Hepatic stellate cell (primary cell): ENCODE data around the gene DDA1.

Experiments used
- DNase-seq: peaks from one replicate; pipeline ENCODE4 v3.0.0; 2011; ENCODE audit warnings: low spot score

DDA1 gene

GRCh38 chr19:17312189-17313113, 3.1 kb downstream of the DDA1 start:
- DNase-seq: no peak

- DNase-seq: no peak
These were observed 4.7 kb downstream of the DDA1 start for GRCh38 chr19:17314007-17314593.

DNA sequence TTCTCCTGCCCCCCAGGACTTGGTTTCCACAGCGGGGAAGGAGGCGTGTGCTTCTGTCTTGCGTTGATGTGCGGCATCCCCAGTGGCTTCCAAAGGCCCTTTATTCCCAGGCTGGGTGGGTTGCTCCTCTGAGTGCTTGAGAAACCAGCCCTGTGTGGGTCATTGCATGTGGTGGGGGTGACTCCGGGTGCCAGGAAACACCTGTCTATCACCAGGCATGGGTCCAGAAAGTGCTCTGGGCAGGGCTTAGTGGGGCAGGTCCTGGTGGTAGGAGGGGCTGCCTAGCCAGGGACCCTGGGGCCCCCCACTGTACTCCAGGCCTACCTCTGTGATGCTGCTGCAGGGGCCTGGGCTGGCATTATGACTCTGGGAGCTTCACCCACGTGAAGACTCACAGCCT, 9.6 kb downstream of the DDA1 start:
- DNase-seq: no peak

DNA sequence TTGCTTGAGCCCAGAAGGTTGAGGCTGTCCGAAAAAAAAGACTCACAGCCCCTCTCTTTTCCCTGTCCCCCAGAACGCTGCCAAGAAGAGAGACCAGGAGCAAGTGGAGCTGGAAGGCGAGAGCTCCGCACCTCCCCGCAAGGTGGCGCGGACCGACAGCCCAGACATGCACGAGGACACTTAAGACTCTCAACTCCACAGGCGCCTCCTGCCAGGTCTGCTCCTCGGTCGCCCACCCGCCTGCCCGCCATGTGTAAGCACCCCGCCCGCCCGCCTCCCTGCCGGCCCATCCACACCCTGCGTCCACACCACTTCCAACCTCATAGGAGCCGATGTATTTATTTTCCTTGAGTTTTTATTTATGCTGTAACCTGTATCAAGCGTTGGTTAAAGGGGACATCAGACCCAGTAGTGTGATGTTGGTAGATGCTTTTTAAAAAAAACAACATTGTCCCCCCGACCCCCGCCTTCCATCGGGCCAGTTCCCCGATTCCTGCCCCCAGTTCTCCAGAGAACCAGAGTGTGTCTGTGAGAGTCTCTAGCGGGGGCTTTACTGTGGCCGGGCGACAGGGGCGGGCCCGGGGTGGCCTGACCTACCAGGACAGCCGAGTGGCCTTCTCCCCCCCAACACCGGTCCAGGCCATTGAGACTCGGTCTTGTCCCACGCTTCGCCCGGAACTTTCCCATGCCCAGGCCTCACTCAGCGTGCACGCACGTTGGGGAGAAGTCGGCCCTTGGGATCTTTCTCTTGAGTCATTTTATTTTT, 10.3 kb downstream of the DDA1 start:
- no peak for DNase-seq

- DNase-seq: no peak
These were observed 11.1 kb downstream of the DDA1 start for GRCh38 chr19:17320435-17320834.

GRCh38 chr19:17321655-17322489, 12.5 kb downstream of the DDA1 start:
- no peak for DNase-seq

- no peak for DNase-seq
These were observed 13.5 kb downstream of the DDA1 start for GRCh38 chr19:17322854-17323253.

- DNase-seq: no peak
These were observed 14.1 kb downstream of the DDA1 start for GRCh38 chr19:17323300-17323963.

- DNase-seq: no peak
These were observed 14.6 kb downstream of the DDA1 start for GRCh38 chr19:17323964-17324332.

- DNase-seq: no peak
These were observed 15.2 kb downstream of the DDA1 start for GRCh38 chr19:17324357-17325114.

DNA sequence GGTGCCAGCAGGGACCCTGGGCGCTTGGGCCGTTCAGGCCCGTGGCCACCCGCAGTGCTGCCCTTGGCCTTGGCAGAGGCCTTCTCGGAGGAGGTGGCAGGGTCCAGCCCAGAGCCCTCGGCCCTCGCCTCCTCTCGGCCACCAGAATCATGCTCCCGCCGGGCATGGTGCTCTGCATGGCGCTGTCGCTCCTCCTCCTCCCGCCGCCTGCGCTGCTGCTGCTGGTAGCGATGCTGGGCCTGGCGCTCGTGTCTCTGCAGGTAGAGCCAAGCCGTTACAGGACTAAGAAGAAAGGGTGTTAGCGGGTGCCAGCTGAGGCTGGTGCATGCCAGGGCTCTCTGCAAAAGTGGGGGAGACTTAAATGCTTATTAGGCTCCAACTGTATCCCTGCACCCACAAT, 15.8 kb downstream of the DDA1 start:
- no peak for DNase-seq

DNA sequence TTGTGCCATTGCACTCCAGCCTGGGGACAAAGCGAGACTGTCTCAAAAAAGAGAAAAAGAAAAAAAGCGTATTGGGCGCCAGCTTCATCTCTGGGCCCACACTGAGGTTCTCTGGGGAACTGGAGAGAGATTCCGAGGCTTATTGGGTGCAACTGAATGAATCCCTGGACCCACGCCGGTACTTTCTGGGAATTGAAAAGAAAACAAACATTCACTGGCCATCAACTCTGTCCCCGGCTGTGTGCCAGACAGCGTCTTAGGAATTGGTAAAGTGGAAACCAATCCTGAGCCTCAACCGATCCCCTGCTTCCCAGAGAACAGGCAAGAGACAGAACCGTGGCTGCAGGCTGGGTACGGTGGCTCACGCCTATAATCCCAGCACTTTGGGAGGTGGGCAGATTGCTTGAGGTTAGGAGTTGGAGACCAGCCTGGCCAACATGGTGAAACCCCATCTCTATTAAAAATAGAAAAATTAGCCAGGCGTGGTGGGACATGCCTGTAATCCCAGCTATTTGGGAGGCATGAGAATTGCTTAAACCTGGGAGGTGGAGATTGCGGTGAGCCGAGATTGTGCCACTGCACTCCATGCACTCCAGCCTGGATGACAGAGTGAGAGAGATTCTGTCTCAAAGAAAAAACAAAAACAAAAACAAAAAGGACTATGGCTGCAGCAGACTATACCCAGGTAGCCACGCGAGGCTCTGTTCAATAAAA, 16.7 kb downstream of the DDA1 start:
- DNase-seq: peak; percentile 78

- DNase-seq: no peak
These were observed 17.2 kb downstream of the DDA1 start for GRCh38 chr19:17326595-17326966.

DNA sequence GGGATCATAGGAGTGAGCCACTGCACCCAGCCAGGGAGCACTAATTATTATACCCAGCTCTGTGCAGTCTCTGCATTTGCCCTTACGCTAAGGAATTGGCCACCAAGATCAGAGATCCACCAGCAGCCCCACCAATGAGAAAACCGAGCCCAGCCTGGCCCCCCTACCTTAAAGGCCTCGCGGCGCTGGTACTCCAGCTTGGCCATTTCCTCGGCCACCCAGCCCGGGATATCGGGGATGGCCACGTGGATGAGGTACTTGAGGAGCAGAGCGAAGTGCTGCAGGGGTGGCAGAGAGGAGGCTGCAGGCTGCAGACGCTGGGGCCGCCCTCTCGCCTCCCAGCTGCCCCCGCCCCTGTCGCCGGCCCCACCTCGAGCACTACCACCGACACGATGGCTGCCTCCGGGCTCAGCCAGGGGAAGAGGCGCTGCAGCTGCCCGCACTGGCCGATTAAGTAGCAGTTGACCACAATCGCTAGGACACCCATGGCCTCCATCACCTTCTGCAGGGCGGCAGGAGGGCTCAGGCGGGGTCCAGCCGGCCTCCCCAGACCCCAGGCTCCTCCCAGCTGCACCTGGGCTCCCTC, 17.8 kb downstream of the DDA1 start:
- DNase-seq: no peak

GRCh38 chr19:17327654-17328516, 18.5 kb downstream of the DDA1 start:
- no peak for DNase-seq

DNA sequence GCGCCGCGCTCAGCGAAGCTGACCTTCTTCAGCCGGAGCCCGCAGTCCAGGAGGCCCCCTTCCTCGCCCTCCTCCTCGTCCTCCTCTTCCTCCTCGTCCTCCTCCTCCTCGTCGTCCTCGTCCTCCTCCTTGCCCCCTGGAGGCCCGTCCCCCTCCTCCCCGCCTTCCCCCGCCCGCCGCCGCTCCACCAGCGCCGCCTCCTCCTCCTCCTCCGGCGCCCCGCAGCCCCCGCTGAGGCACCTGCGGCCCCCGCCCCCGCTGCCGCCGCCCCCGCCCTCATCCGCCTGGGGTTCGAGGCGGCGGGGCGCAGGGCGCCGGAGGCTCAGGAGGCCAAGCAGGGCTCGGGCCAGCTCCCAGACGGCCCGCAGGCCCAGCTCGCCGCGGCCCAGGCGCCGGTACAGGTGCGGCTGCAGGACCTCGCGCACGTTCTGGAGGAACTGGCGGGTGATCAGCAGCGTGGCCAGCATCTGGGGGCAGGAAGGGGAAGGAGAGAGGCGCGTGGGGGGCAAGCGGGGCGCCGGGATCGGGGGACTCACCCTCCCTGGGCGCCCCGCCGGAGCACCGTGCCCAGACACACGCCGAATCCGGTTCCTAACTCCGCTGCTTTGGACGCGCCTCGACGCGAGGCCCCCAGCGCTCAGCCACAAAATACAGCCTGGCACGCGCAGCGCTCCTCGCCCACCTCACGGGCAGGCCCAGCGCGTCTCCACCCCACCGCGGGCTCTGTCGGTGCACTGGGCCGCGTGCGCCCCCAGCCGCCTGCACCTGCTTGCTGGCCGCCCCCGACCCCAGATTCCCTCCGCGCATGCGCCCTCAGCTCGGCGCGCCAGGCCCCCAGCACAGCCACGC, 19.4 kb downstream of the DDA1 start:
- no peak for DNase-seq

GRCh38 chr19:17329366-17330261, 20.3 kb downstream of the DDA1 start:
- no peak for DNase-seq
